ENCODE results near the gene DGKE.

DGKE gene

GRCh38 chr17:56914581-56915273, 80.8 kb downstream of the DGKE start:
- DNase-seq (ENCODE audit: low spot score): no peak

- no peak for DNase-seq (ENCODE audit: low spot score)
Observed at GRCh38 chr17:56917559-56918296, 83.8 kb downstream of the DGKE start.

- no peak for DNase-seq (ENCODE audit: low spot score)
Observed at GRCh38 chr17:56918916-56919315, 85.0 kb downstream of the DGKE start.
